H1 (cell line): Measurements from ENCODE around the gene IMPDH1. TPM values are rescaled to one million over a fixed set of nuclear protein-coding genes. Genes with fewer than 3 reads are reported as not detected.

ENCODE experiments used
- CTCF ChIA-PET: fragments of 300-600 bp; sonication (Branson Sonifier 250); formaldehyde crosslinking; loops from one replicate; lab custom pipeline; 2021; ENCODE audit not compliant: partially characterized antibody; lab: Charles Lee
- POLR2A ChIA-PET: fragments of 300-600 bp; sonication (Branson Sonifier 250); formaldehyde crosslinking; loops from one replicate; lab custom pipeline; 2021; ENCODE audit warnings: inconsistent platforms; ENCODE audit not compliant: partially characterized antibody; lab: Charles Lee
- DNase-seq, 2 experiments: peaks; one replicate each; pipeline versions ENCODE4 v3.0.0 to v3.0.0-alpha.2; 2010 to 2022; ENCODE audit warnings: low spot score in 2 of 2, low read depth in 1 of 2, mixed read lengths in 1 of 2
- FAIRE-seq: peaks from 2 replicates; lab custom pipeline; 2011; peaks lifted over from hg19 to GRCh38; lab: Jason Lieb, UNC
- H2AFZ ChIP-seq: 2 replicates; pipeline ENCODE4 v1.8.1; 2012; ENCODE audit warnings: low read length, inconsistent platforms
- H2AK5ac ChIP-seq: 2 replicates; pipeline ENCODE4 v1.6.1; 2013; ENCODE audit warnings: low read depth, low read length
- H2BK120ac ChIP-seq: replicated peaks from 2 replicates; pipeline ENCODE3; 2013; ENCODE audit warnings: low read depth, low read length, inconsistent platforms
- H2BK12ac ChIP-seq: 2 replicates; pipeline ENCODE4 v1.6.1; 2013; ENCODE audit warnings: low read depth, low read length
- H2BK15ac ChIP-seq: 2 replicates; pipeline ENCODE4 v1.6.1; 2013; ENCODE audit warnings: low read length
- H2BK20ac ChIP-seq: 2 replicates; pipeline ENCODE4 v1.6.1; 2013; ENCODE audit warnings: low read length
- H2BK5ac ChIP-seq: 2 replicates; pipeline ENCODE4 v1.6.1; 2013; ENCODE audit warnings: low read depth, low read length
- H3K14ac ChIP-seq: 2 replicates; pipeline ENCODE4 v1.6.1; 2013; ENCODE audit warnings: inconsistent platforms; ENCODE audit not compliant: insufficient read length
- H3K18ac ChIP-seq: 2 replicates; pipeline ENCODE4 v1.6.1; 2013; ENCODE audit warnings: low read length; ENCODE audit errors: extremely low read depth
- H3K23ac ChIP-seq: 2 replicates; pipeline ENCODE4 v1.6.1; 2013; ENCODE audit warnings: inconsistent platforms; ENCODE audit not compliant: insufficient read length
- H3K23me2 ChIP-seq: 2 replicates; pipeline ENCODE4 v1.6.1; 2013; ENCODE audit warnings: low read depth, low read length
- H3K27ac ChIP-seq: 2 replicates; pipeline ENCODE4 v1.6.1; 2011; ENCODE audit warnings: low read depth, low read length, inconsistent platforms
- H3K27me3 ChIP-seq, 4 experiments: replicated peaks in 1 of 4; 1 replicate in 1 of 4; 2 replicates in 3 of 4; pipeline versions ENCODE4 v1.6.1 to v1.8.1; 2011 to 2013; ENCODE audit warnings: low read length in 3 of 4, mild to moderate bottlenecking in 3 of 4, inconsistent platforms in 2 of 4, mixed read lengths in 2 of 4, moderate library complexity in 1 of 4; ENCODE audit not compliant: control insufficient read depth in 3 of 4, insufficient read depth in 3 of 4; ENCODE audit errors: extremely low read depth in 1 of 4
- H3K36me3 ChIP-seq, 4 experiments: 2 replicates each; pipeline versions ENCODE4 v1.6.1 to v1.8.1; 2011 to 2013; ENCODE audit warnings: mild to moderate bottlenecking in 4 of 4, low read length in 3 of 4, moderate library complexity in 2 of 4, control low read depth in 1 of 4, inconsistent platforms in 1 of 4; ENCODE audit not compliant: insufficient read depth in 4 of 4, control insufficient read depth in 2 of 4
- H3K4ac ChIP-seq: replicated peaks from 2 replicates; pipeline ENCODE3; 2013; ENCODE audit warnings: low read length, low read depth, mixed read lengths, inconsistent platforms; ENCODE audit not compliant: insufficient read length
- H3K4me1 ChIP-seq, 4 experiments: replicated peaks in 1 of 4; 1 replicate in 1 of 4; 2 replicates in 3 of 4; pipeline versions ENCODE4 v1.6.1 to v1.8.1; 2011 to 2013; ENCODE audit warnings: low read length in 3 of 4, inconsistent platforms in 2 of 4, mixed read lengths in 1 of 4; ENCODE audit not compliant: insufficient read depth in 4 of 4, control insufficient read depth in 3 of 4
- H3K4me2 ChIP-seq, 2 experiments: 2 replicates each; pipeline versions ENCODE4 v1.6.1 to v1.8.1; 2011 to 2013; ENCODE audit warnings: low read depth in 2 of 2, low read length in 2 of 2, control low read depth in 1 of 2, inconsistent platforms in 1 of 2, mild to moderate bottlenecking in 1 of 2; ENCODE audit not compliant: insufficient read depth in 1 of 2
- H3K4me3 ChIP-seq, 4 experiments: fragments of 200-600, 300-600 bp in 1 of 4; sonication (generic), shearing (Covaris generic), sonication (Bioruptor Twin) in 1 of 4; 2 replicates each; pipeline versions ENCODE4 v1.5.1 to v1.8.1; 2011 to 2016; ENCODE audit warnings: low read length in 4 of 4, low read depth in 3 of 4, control low read depth in 2 of 4, inconsistent platforms in 2 of 4, mild to moderate bottlenecking in 2 of 4, mixed read lengths in 1 of 4, moderate library complexity in 1 of 4; ENCODE audit not compliant: insufficient read depth in 2 of 4; ENCODE audit errors: extremely low read depth in 1 of 4
- H3K56ac ChIP-seq: replicated peaks from 2 replicates; pipeline ENCODE3; 2013; ENCODE audit warnings: low read depth, mild to moderate bottlenecking, mixed read lengths, low read length, inconsistent platforms; ENCODE audit not compliant: insufficient read length
- H3K79me1 ChIP-seq: 2 replicates; pipeline ENCODE4 v1.6.1; 2013; ENCODE audit warnings: low read depth, low read length, control low read depth
- H3K79me2 ChIP-seq, 2 experiments: 2 replicates each; pipeline versions ENCODE4 v1.6.1 to v1.8.1; 2012 to 2013; ENCODE audit warnings: low read length in 2 of 2, mild to moderate bottlenecking in 2 of 2, inconsistent platforms in 1 of 2; ENCODE audit not compliant: insufficient read depth in 2 of 2, control insufficient read depth in 1 of 2
- H3K9ac ChIP-seq, 4 experiments: replicated peaks in 1 of 4; 1 replicate in 1 of 4; 2 replicates in 3 of 4; pipeline versions ENCODE4 v1.6.1 to v1.8.1; 2011 to 2013; ENCODE audit warnings: low read depth in 3 of 4, low read length in 3 of 4, control low read depth in 2 of 4, mild to moderate bottlenecking in 2 of 4, moderate library complexity in 2 of 4, inconsistent platforms in 1 of 4; ENCODE audit errors: extremely low read depth in 1 of 4
- H3K9me3 ChIP-seq, 2 experiments: 2 replicates each; pipeline versions ENCODE4 v1.6.1 to v1.8.1; 2012 to 2013; ENCODE audit warnings: mild to moderate bottlenecking in 2 of 2, moderate library complexity in 2 of 2, control low read depth in 1 of 2, inconsistent platforms in 1 of 2, low read depth in 1 of 2, low read length in 1 of 2, mixed read lengths in 1 of 2; ENCODE audit not compliant: insufficient read depth in 2 of 2
- H4K20me1 ChIP-seq, 2 experiments: replicated peaks in 1 of 2; 2 replicates each; pipeline versions ENCODE3 to v1.8.1; 2011 to 2013; ENCODE audit warnings: inconsistent platforms in 2 of 2, low read length in 2 of 2, mild to moderate bottlenecking in 1 of 2; ENCODE audit not compliant: insufficient read depth in 2 of 2, control insufficient read depth in 1 of 2
- H4K5ac ChIP-seq: 2 replicates; pipeline ENCODE4 v1.6.1; 2013; ENCODE audit warnings: low read length, low read depth, mixed read lengths, inconsistent platforms; ENCODE audit not compliant: insufficient read length
- H4K8ac ChIP-seq: 2 replicates; pipeline ENCODE4 v1.8.0; 2013; ENCODE audit warnings: mild to moderate bottlenecking, moderate library complexity, low read length, inconsistent platforms; ENCODE audit not compliant: insufficient read depth; ENCODE audit errors: extremely low read depth
- H4K91ac ChIP-seq: replicated peaks from 2 replicates; pipeline ENCODE3; 2013; ENCODE audit warnings: low read length, mixed read lengths, inconsistent platforms; ENCODE audit not compliant: insufficient read length
- CEBPB ChIP-seq: IDR thresholded peaks from 2 replicates; pipeline ENCODE4 v1.6.1; 2012; ENCODE audit warnings: low read depth, low read length
- TBP ChIP-seq: IDR thresholded peaks from 2 replicates; pipeline ENCODE4 v1.6.1; 2011; ENCODE audit warnings: low read depth, low read length, improper control_type of control experiment
- WGBS, 2 experiments: shearing (Covaris generic) in 1 of 2; methylation state at CpG; one replicate each; pipeline versions ENCODE4 v1.1.6 to v1.1.7; 2013 to 2015; ENCODE audit warnings: low lambda C conversion rate in 2 of 2, mixed read lengths in 2 of 2, inconsistent platforms in 1 of 2, low coverage in 1 of 2, missing lambda C conversion rate in 1 of 2; ENCODE audit not compliant: insufficient replicate concordance in 2 of 2, insufficient coverage in 1 of 2, insufficient read length in 1 of 2; ENCODE audit errors: extremely low coverage in 1 of 2, missing lambda C conversion rate in 1 of 2; 5-methylcytosine and 5-hydroxymethylcytosine counted together
- polyA plus RNA-seq, 7 experiments: library from polyadenylated mRNA; depleted of rRNA in 3 of 7; stranded (reverse) in 5 of 7; unstranded in 2 of 7; fragments of >200 nt in 5 of 7; fragments of 200-250 nt in 2 of 7; gene quantifications; 1 replicate in 5 of 7; 2 replicates in 1 of 7; 4 replicates in 1 of 7; pipeline versions ENCODE4 v1.2.1 to v1.2.3, GENCODE V29; 2011 to 2013; ENCODE audit warnings: missing spikeins in 2 of 7, mixed read lengths in 2 of 7
- total RNA-seq: library from RNA; stranded (reverse); fragmentation: NEBNext Ultra II Directional; extraction: Animal tissue kit (Norgen Biotek cat#: 25700); gene quantifications from 2 replicates; pipeline ENCODE4 v1.2.1, GENCODE V29; 2021

The IMPDH1 gene
- total and polyA plus RNA-seq, 2 of the 8 experiments (the other 6 are each of a cell fraction or from before 2014, with no cell fraction given): 45.8 TPM

GRCh38 chr7:128385988-128386925 lies 23.5 kb downstream of the IMPDH1 start:
- Histone ChIP-seq H2BK5ac (no peak overlapping the region), H3K36me3 (no peaks in the 10 kb centered on the region), H2BK20ac (no peak overlapping the region), H3K4me2 (no peak overlapping the region), H3K79me2 (no peaks in the 10 kb centered on the region), H3K27ac (no peak overlapping the region), H3K4me1 (peaks cover 0 to 15% (median 13%) of the 10 kb centered on the region in 4 experiments; a peak in 6 of 7 replicates), H3K4me3 (no peak overlapping the region), H3K9ac (no peak overlapping the region), H2BK15ac (no peak overlapping the region), H3K27me3 (peaks cover 0 to 6% (median 0%) of the 10 kb centered on the region in 4 experiments; a peak in 2 of 7 replicates), H3K79me1 (no peaks in the 10 kb centered on the region), H3K14ac (no peak overlapping the region), H2BK12ac (no peak overlapping the region), H3K56ac (no peak overlapping the region), H3K18ac (no peak overlapping the region), H2AK5ac (no peak overlapping the region), H4K5ac (no peak overlapping the region), H2AFZ (no peak overlapping the region), H4K8ac (no peak overlapping the region), H4K20me1 (no peaks in the 10 kb centered on the region), H2BK120ac (no peak overlapping the region), H3K4ac (no peak overlapping the region), H3K23me2 (no peaks in the 10 kb centered on the region; the same call in 1 of the 2 replicates), H3K9me3 (no peaks in the 10 kb centered on the region), H4K91ac (no peak overlapping the region), H3K23ac (no peak overlapping the region)
- DNase-seq (no peak), FAIRE-seq (no peak)
- TF ChIP-seq TBP (no peak), CEBPB (peak; percentile 17; the same call in 1 of the 2 replicates)
- POLR2A ChIA-PET: interaction anchor here (1.4 to 2.1 kb wide), 3 partner anchors 22 to 42 kb away, joined by 6 to 11 read pairs (median 7); partner anchors contain the start of gene RBM28
- 86% methylated on average over 4 of the region's 4 CpGs; no CpG with 5 or more reads in 1 of the 2 experiments for WGBS, 2 experiments
- CTCF ChIA-PET: interaction anchor here (1.1 to 19.2 kb wide), 12 partner anchors 9 to 75 kb away, joined by 3 to 345 read pairs (median 28); partner anchors contain the start of genes IMPDH1, PRRT4 and RBM28
